ENCODE measurements around the gene OR51L1.

Gene OR51L1

DNA sequence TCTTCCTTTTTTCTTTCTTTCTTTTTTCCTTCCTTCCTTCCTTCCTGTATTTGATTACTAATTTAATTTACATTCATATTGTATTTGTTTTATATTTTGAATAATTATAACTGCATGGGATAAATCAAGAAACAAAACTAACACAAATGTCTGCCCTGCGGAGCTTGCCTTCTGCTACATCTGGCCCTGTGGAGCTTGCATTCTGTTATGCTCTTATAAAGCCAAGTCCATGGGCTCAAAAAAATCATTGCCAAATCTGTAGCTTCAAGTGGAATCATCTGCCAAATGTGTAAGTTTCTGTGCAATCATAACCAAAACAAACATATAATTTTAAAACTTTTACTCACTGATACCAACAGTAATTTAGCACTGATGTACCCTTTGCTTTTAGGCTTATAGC is 43.7 kb downstream of the OR51L1 start:
- Histone ChIP-seq H3K23ac (ENCODE audit: low read length) (no peak overlapping the region), H4K8ac (ENCODE audit: low read depth, low read length) (no peak overlapping the region), H3K4me3 (ENCODE audit: low read length) (no peak overlapping the region), H3K79me2 (ENCODE audit: control insufficient read depth, insufficient read depth, low read length) (no peaks in the 10 kb centered on the region), H2BK120ac (ENCODE audit: low read depth, low read length) (no peak overlapping the region), H2AK5ac (ENCODE audit: low read length) (no peak overlapping the region), H3K4me1 (ENCODE audit: control insufficient read depth, low read depth, low read length) (no peaks in the 10 kb centered on the region), H3K4me2 (ENCODE audit: low read length) (no peak overlapping the region), H3K27me3 (ENCODE audit: insufficient read depth, low read length, poor library complexity) (no peaks in the 10 kb centered on the region), H3K56ac (ENCODE audit: low read length) (no peak overlapping the region), H3K9ac (ENCODE audit: low read length) (no peak overlapping the region), H3K79me1 (ENCODE audit: low read length) (no peaks in the 10 kb centered on the region), H4K5ac (ENCODE audit: low read length) (no peak overlapping the region), H3K4ac (ENCODE audit: low read depth, low read length) (no peak overlapping the region), H2BK5ac (ENCODE audit: low read length) (no peak overlapping the region), H3K18ac (ENCODE audit: low read length) (no peak overlapping the region), H3K27ac (ENCODE audit: low read depth, low read length) (no peak overlapping the region), H3K36me3 (ENCODE audit: control insufficient read depth, insufficient read depth, low read length) (no peaks in the 10 kb centered on the region), H2BK15ac (replicated peaks; ENCODE audit: low read depth) (no peak overlapping the region)
- no peak for DNase-seq
- WGBS (ENCODE audit: extremely low coverage, insufficient coverage, low lambda C conversion rate), result no CpG with 5 or more reads among the region's 1 CpG

DNA sequence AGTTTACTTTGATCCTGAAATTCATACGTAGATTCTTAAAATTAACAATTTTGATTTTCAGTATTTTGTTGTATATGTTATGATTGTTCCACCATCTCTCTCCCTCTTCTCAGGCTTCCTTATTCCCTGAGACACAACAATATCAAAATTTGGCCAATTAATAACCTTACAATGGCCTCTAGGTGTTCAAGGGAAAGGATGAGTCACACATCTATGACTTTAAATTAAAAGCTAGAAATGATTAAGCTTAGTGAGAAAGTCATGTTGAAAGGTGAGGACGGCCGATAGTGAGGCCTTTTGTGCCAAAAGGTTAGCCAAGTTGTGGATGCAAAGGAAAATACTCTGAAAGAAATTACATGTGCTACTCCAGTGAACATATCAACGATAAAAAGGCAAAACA is 46.2 kb downstream of the OR51L1 start:
- Histone ChIP-seq H3K4me2 (ENCODE audit: low read length) (no peak overlapping the region), H3K79me2 (ENCODE audit: control insufficient read depth, insufficient read depth, low read length) (no peaks in the 10 kb centered on the region), H3K27me3 (ENCODE audit: insufficient read depth, low read length, poor library complexity) (no peaks in the 10 kb centered on the region), H3K23ac (ENCODE audit: low read length) (no peak overlapping the region), H3K56ac (ENCODE audit: low read length) (no peak overlapping the region), H2AK5ac (ENCODE audit: low read length) (no peak overlapping the region), H2BK15ac (replicated peaks; ENCODE audit: low read depth) (no peak overlapping the region), H3K4ac (ENCODE audit: low read depth, low read length) (no peak overlapping the region), H2BK120ac (ENCODE audit: low read depth, low read length) (no peak overlapping the region), H4K8ac (ENCODE audit: low read depth, low read length) (no peak overlapping the region), H3K4me3 (ENCODE audit: low read length) (no peak overlapping the region), H2BK5ac (ENCODE audit: low read length) (no peak overlapping the region), H3K79me1 (ENCODE audit: low read length) (no peaks in the 10 kb centered on the region), H3K27ac (ENCODE audit: low read depth, low read length) (no peak overlapping the region), H4K5ac (ENCODE audit: low read length) (no peak overlapping the region), H3K18ac (ENCODE audit: low read length) (no peak overlapping the region), H3K4me1 (ENCODE audit: control insufficient read depth, low read depth, low read length) (no peaks in the 10 kb centered on the region), H3K9ac (ENCODE audit: low read length) (no peak overlapping the region), H3K36me3 (ENCODE audit: control insufficient read depth, insufficient read depth, low read length) (no peaks in the 10 kb centered on the region)
- WGBS (ENCODE audit: extremely low coverage, insufficient coverage, low lambda C conversion rate), result no CpG with 5 or more reads among the region's 4 CpGs
- no peak for DNase-seq

DNA sequence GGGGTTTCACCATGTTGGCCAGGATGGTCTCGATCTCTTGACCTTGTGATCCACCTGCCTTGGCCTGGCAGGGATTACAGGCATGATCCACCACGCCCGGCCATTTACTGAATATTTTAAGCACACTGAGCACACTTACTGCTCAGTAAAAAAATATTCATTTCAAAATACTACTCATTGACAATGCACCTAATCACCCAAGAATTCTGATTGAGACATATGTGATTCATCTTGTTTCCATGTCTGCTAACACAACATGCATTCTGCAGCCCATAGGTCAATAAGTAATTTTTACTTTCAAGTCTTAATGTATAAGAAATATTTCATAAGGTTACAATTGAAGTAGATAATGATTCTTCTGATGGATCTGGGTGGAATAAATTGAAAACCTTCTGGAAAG is 47.4 kb downstream of the OR51L1 start:
- no peak overlapping the region for H2BK15ac ChIP-seq (replicated peaks; ENCODE audit: low read depth)
- no peaks in the 10 kb centered on the region for H3K4me1 ChIP-seq (ENCODE audit: control insufficient read depth, low read depth, low read length)
- no peak overlapping the region for H3K9ac ChIP-seq (ENCODE audit: low read length)
- H3K4me3 ChIP-seq (ENCODE audit: low read length), result no peak overlapping the region
- H3K36me3 ChIP-seq (ENCODE audit: control insufficient read depth, insufficient read depth, low read length), result no peaks in the 10 kb centered on the region
- DNase-seq, result no peak
- no peak overlapping the region for H3K56ac ChIP-seq (ENCODE audit: low read length)
- no peak overlapping the region for H3K4me2 ChIP-seq (ENCODE audit: low read length)
- WGBS (ENCODE audit: extremely low coverage, insufficient coverage, low lambda C conversion rate), result no CpG with 5 or more reads among the region's 3 CpGs
- H2AK5ac ChIP-seq (ENCODE audit: low read length), result no peak overlapping the region
- no peak overlapping the region for H2BK5ac ChIP-seq (ENCODE audit: low read length)
- no peak overlapping the region for H4K5ac ChIP-seq (ENCODE audit: low read length)
- H2BK120ac ChIP-seq (ENCODE audit: low read depth, low read length), result no peak overlapping the region
- H3K27ac ChIP-seq (ENCODE audit: low read depth, low read length), result no peak overlapping the region
- H3K18ac ChIP-seq (ENCODE audit: low read length), result no peak overlapping the region
- H3K79me1 ChIP-seq (ENCODE audit: low read length), result no peaks in the 10 kb centered on the region
- H3K23ac ChIP-seq (ENCODE audit: low read length), result no peak overlapping the region
- no peak overlapping the region for H4K8ac ChIP-seq (ENCODE audit: low read depth, low read length)
- H3K4ac ChIP-seq (ENCODE audit: low read depth, low read length), result no peak overlapping the region
- H3K27me3 ChIP-seq (ENCODE audit: insufficient read depth, low read length, poor library complexity), result no peaks in the 10 kb centered on the region
- no peaks in the 10 kb centered on the region for H3K79me2 ChIP-seq (ENCODE audit: control insufficient read depth, insufficient read depth, low read length)

DNA sequence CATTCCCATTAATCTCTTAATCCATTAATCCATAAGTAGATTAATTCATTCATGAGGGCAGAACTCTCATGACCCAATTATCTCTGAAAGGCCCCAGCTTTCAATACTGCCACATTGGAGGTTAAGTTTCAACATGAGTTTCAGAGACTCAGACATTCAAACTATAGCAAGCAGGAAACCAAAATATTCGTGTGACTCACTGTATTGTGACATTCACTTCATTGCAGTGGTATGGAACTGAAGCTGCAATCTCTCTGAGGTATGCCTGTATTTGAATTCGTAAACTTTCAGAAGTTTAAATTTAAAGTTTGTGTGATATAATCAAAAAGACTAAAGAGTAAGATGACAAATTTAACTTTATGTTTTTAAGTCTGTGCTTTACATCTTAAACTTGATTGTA is 48.7 kb downstream of the OR51L1 start:
- H3K27ac ChIP-seq (ENCODE audit: low read depth, low read length), result no peak overlapping the region
- H4K8ac ChIP-seq (ENCODE audit: low read depth, low read length), result no peak overlapping the region
- no peak overlapping the region for H3K4me2 ChIP-seq (ENCODE audit: low read length)

DNA sequence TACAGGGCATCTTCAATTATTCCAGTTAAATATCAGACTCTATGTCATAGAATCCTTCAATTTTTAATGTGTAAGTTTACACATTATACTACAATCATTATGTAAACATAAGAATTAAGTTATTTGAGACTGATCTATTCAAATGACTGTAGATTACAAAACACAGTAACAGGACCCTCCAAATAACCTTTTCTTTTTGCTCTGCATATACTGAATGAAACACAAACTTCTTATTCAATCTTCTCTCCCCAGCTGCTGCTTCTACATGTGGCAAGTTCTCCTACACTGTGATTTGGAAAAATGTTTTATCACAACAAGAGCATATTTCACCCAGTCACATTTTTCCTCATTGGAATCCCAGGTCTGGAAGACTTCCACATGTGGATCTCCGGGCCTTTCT is 51.6 kb downstream of the OR51L1 start, which contains the start of gene OR52J3:
Gene OR52J3 (plus strand): TSS at position 301 of the 400 bp plus-strand sequence. CDS start 0 bp downstream, at position 301.
- DNase-seq, result no peak
- H3K18ac ChIP-seq (ENCODE audit: low read length), result no peak within 1 kb of the TSS
- no peak within 1 kb of the TSS for H4K8ac ChIP-seq (ENCODE audit: low read depth, low read length)
- H2BK15ac ChIP-seq (replicated peaks; ENCODE audit: low read depth), result no peak within 1 kb of the TSS
- H2BK5ac ChIP-seq (ENCODE audit: low read length), result no peak within 1 kb of the TSS
- no peak within 1 kb of the TSS for H3K27ac ChIP-seq (ENCODE audit: low read depth, low read length)
- no peak within 1 kb of the TSS for H4K5ac ChIP-seq (ENCODE audit: low read length)
- H2AK5ac ChIP-seq (ENCODE audit: low read length), result no peak within 1 kb of the TSS
- no peak within 1 kb of the TSS for H3K4me2 ChIP-seq (ENCODE audit: low read length)
- no peaks in the 10 kb centered on the region for H3K4me1 ChIP-seq (ENCODE audit: control insufficient read depth, low read depth, low read length)
- no peak within 1 kb of the TSS for H3K4me3 ChIP-seq (ENCODE audit: low read length)
- no peak within 1 kb of the TSS for H3K4ac ChIP-seq (ENCODE audit: low read depth, low read length)
- no peak within 1 kb of the TSS for H3K56ac ChIP-seq (ENCODE audit: low read length)
- H3K23ac ChIP-seq (ENCODE audit: low read length), result no peak within 1 kb of the TSS
- H3K79me1 ChIP-seq (ENCODE audit: low read length), result no peaks in the 10 kb centered on the region
- no peaks in the 10 kb centered on the region for H3K36me3 ChIP-seq (ENCODE audit: control insufficient read depth, insufficient read depth, low read length)
- no CpG with 5 or more reads among the region's 1 CpG for WGBS (ENCODE audit: extremely low coverage, insufficient coverage, low lambda C conversion rate)
- no peaks in the 10 kb centered on the region for H3K27me3 ChIP-seq (ENCODE audit: insufficient read depth, low read length, poor library complexity)
- no peak within 1 kb of the TSS for H2BK120ac ChIP-seq (ENCODE audit: low read depth, low read length)
- no peaks in the 10 kb centered on the region for H3K79me2 ChIP-seq (ENCODE audit: control insufficient read depth, insufficient read depth, low read length)
- no peak within 1 kb of the TSS for H3K9ac ChIP-seq (ENCODE audit: low read length)

More for the DNA sequence above, 48.7 kb downstream of the OR51L1 start:
- Histone ChIP-seq H3K18ac (ENCODE audit: low read length) (no peak overlapping the region), H3K56ac (ENCODE audit: low read length) (no peak overlapping the region), H3K79me2 (ENCODE audit: control insufficient read depth, insufficient read depth, low read length) (no peaks in the 10 kb centered on the region), H3K27me3 (ENCODE audit: insufficient read depth, low read length, poor library complexity) (no peaks in the 10 kb centered on the region), H4K5ac (ENCODE audit: low read length) (no peak overlapping the region), H3K4me3 (ENCODE audit: low read length) (no peak overlapping the region), H3K23ac (ENCODE audit: low read length) (no peak overlapping the region), H3K9ac (ENCODE audit: low read length) (no peak overlapping the region), H3K36me3 (ENCODE audit: control insufficient read depth, insufficient read depth, low read length) (no peaks in the 10 kb centered on the region), H3K79me1 (ENCODE audit: low read length) (no peaks in the 10 kb centered on the region), H2AK5ac (ENCODE audit: low read length) (no peak overlapping the region), H3K4ac (ENCODE audit: low read depth, low read length) (no peak overlapping the region), H2BK15ac (replicated peaks; ENCODE audit: low read depth) (no peak overlapping the region), H2BK120ac (ENCODE audit: low read depth, low read length) (no peak overlapping the region), H3K4me1 (ENCODE audit: control insufficient read depth, low read depth, low read length) (no peaks in the 10 kb centered on the region), H2BK5ac (ENCODE audit: low read length) (no peak overlapping the region)
- WGBS (ENCODE audit: extremely low coverage, insufficient coverage, low lambda C conversion rate), result no CpG with 5 or more reads among the region's 2 CpGs
- DNase-seq, result peak; percentile 32

DNA sequence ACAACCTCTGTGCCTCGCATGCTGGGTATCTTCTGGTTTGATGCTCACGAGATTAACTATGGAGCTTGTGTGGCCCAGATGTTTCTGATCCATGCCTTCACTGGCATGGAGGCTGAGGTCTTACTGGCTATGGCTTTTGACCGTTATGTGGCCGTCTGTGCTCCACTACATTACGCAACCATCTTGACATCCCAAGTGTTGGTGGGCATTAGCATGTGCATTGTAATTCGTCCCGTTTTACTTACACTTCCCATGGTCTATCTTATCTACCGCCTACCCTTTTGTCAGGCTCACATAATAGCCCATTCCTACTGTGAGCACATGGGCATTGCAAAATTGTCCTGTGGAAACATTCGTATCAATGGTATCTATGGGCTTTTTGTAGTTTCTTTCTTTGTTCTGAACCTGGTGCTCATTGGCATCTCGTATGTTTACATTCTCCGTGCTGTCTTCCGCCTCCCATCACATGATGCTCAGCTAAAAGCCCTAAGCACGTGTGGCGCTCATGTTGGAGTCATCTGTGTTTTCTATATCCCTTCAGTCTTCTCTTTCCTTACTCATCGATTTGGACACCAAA is 52.2 kb downstream of the OR51L1 start:
- Histone ChIP-seq H2AK5ac (ENCODE audit: low read length) (no peak overlapping the region), H3K4ac (ENCODE audit: low read depth, low read length) (no peak overlapping the region), H3K23ac (ENCODE audit: low read length) (no peak overlapping the region), H3K27me3 (ENCODE audit: insufficient read depth, low read length, poor library complexity) (no peaks in the 10 kb centered on the region), H2BK15ac (replicated peaks; ENCODE audit: low read depth) (no peak overlapping the region), H3K36me3 (ENCODE audit: control insufficient read depth, insufficient read depth, low read length) (no peaks in the 10 kb centered on the region), H3K4me1 (ENCODE audit: control insufficient read depth, low read depth, low read length) (no peaks in the 10 kb centered on the region), H3K18ac (ENCODE audit: low read length) (no peak overlapping the region), H4K8ac (ENCODE audit: low read depth, low read length) (no peak overlapping the region), H2BK120ac (ENCODE audit: low read depth, low read length) (no peak overlapping the region), H4K5ac (ENCODE audit: low read length) (no peak overlapping the region), H3K27ac (ENCODE audit: low read depth, low read length) (no peak overlapping the region), H3K56ac (ENCODE audit: low read length) (no peak overlapping the region), H3K4me2 (ENCODE audit: low read length) (no peak overlapping the region), H3K79me1 (ENCODE audit: low read length) (no peaks in the 10 kb centered on the region), H3K79me2 (ENCODE audit: control insufficient read depth, insufficient read depth, low read length) (no peaks in the 10 kb centered on the region), H2BK5ac (ENCODE audit: low read length) (no peak overlapping the region), H3K4me3 (ENCODE audit: low read length) (no peak overlapping the region), H3K9ac (ENCODE audit: low read length) (no peak overlapping the region)
- no CpG with 5 or more reads among the region's 15 CpGs for WGBS (ENCODE audit: extremely low coverage, insufficient coverage, low lambda C conversion rate)
- DNase-seq, result no peak
